ENCODE data around the gene CDC7. TPM values are rescaled to one million over a fixed set of nuclear protein-coding genes. Genes with fewer than 3 reads are reported as not detected.

Gene CDC7
- polyA plus RNA-seq, 1 donor (not counting 4 experiments of a cell fraction or from before 2014, with no cell fraction given) = 8.1 TPM

DNA sequence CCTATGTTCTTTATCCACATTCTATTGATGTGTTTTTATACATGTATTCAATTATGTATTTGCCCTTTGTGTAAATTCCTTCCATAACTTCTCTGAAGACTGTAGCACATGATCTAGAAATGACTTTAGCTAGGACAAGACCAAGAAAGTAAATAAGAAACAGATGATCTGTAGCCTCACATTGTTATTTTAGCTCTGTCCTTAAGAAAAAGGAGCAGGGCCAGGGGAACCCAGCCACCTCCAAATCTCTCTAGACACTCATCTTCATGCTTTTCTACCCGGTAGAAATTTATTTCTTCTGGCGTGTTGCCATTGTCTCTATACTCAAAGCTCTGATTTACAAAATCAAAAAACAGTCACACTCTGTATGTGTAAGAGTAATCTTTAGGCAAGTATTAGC lies 27.1 kb downstream of the CDC7 start:
- dilution Hi-C loops (cut with MboI; ENCODE audit: extremely low pct_ligation_motif_present, low sequenced_read_pairs) = no loop called here
- H3K4me1 ChIP-seq (ENCODE audit: control insufficient read depth, extremely low read depth, insufficient read depth, low read length) = peaks cover 4% of the 10 kb centered on the region
- H3K4me3 ChIP-seq (ENCODE audit: control insufficient read depth in 2 of 3, extremely low read depth in 1 of 3, insufficient read depth in 2 of 3, low read depth in 1 of 3, low read length in 3 of 3) = no peak overlapping the region
- no peaks in the 10 kb centered on the region for H3K9me3 ChIP-seq (ENCODE audit: control insufficient read depth, low read depth, low read length)
- no peaks in the 10 kb centered on the region for H3K27me3 ChIP-seq (ENCODE audit: control insufficient read depth, extremely low read depth, insufficient read depth, low read length)
- H4K20me1 ChIP-seq (ENCODE audit: control insufficient read depth, extremely low read depth, insufficient read depth, low read length) = no peaks in the 10 kb centered on the region
- TF ChIP-seq EZH2 (IDR thresholded peaks at IDR 0.05; ENCODE audit: low read length) = no peak
- TF ChIP-seq, protein P1, sequence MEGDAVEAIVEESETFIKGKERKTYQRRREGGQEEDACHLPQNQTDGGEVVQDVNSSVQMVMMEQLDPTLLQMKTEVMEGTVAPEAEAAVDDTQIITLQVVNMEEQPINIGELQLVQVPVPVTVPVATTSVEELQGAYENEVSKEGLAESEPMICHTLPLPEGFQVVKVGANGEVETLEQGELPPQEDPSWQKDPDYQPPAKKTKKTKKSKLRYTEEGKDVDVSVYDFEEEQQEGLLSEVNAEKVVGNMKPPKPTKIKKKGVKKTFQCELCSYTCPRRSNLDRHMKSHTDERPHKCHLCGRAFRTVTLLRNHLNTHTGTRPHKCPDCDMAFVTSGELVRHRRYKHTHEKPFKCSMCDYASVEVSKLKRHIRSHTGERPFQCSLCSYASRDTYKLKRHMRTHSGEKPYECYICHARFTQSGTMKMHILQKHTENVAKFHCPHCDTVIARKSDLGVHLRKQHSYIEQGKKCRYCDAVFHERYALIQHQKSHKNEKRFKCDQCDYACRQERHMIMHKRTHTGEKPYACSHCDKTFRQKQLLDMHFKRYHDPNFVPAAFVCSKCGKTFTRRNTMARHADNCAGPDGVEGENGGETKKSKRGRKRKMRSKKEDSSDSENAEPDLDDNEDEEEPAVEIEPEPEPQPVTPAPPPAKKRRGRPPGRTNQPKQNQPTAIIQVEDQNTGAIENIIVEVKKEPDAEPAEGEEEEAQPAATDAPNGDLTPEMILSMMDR (optimal IDR thresholded peaks at IDR 0.05 in 1 of 3, IDR thresholded peaks at IDR 0.05 in 1 of 3, conservative IDR thresholded peaks at IDR 0.05 in 1 of 3; ENCODE audit: extremely low read depth in 1 of 3, insufficient read depth in 2 of 3, low read length in 3 of 3) = no peak
- no peak overlapping the region for H3K27ac ChIP-seq (ENCODE audit: control insufficient read depth, insufficient read depth, low read length)
- no peaks in the 10 kb centered on the region for H3K9me1 ChIP-seq (ENCODE audit: control insufficient read depth, extremely low read depth, insufficient read depth, low read length)
- H3K36me3 ChIP-seq (ENCODE audit: control insufficient read depth in 2 of 2, extremely low read depth in 1 of 2, insufficient read depth in 2 of 2, low read length in 2 of 2) = no peaks in the 10 kb centered on the region
- FAIRE-seq = no peak
- H2AFZ ChIP-seq (ENCODE audit: control insufficient read depth, low read length) = no peak overlapping the region
- H3K9ac ChIP-seq (ENCODE audit: control insufficient read depth, extremely low read depth, insufficient read depth, low read length) = no peak overlapping the region
- no peak for DNase-seq (ENCODE audit: low read depth, low spot score)
- H3K4me2 ChIP-seq (ENCODE audit: control insufficient read depth, extremely low read depth, insufficient read depth, low read depth, low read length) = no peak overlapping the region
- H3K79me2 ChIP-seq (ENCODE audit: control insufficient read depth, insufficient read depth, low read length) = no peaks in the 10 kb centered on the region

DNA sequence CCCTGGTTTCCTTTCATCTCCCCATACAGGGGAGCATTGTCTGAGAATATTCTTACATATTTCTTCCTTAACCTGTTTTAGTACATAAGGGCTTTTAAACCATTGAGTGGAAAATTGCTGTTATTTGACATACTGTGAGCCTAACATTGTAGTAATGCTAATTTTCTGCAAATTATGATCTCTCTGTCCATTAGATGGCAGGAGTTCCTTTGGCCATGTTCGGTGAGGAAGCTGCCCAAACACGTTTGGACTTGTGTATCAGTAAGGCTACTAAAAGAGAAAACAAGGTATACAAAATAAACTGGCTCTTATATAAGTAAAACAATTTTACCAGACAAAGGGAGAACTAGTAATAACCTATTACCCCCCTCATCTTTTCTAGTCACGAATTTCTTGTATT lies 29.2 kb downstream of the CDC7 start:
- no peaks in the 10 kb centered on the region for H3K79me2 ChIP-seq (ENCODE audit: control insufficient read depth, insufficient read depth, low read length)
- FAIRE-seq (peak; percentile 75), DNase-seq (ENCODE audit: low read depth, low spot score) (no peak)
- no peaks in the 10 kb centered on the region for H3K9me1 ChIP-seq (ENCODE audit: control insufficient read depth, extremely low read depth, insufficient read depth, low read length)
- H3K4me2 ChIP-seq (ENCODE audit: control insufficient read depth, extremely low read depth, insufficient read depth, low read depth, low read length) = no peak overlapping the region
- no peaks in the 10 kb centered on the region for H3K9me3 ChIP-seq (ENCODE audit: control insufficient read depth, low read depth, low read length)
- H2AFZ ChIP-seq (ENCODE audit: control insufficient read depth, low read length) = peak overlapping the region; percentile 74
- H3K27ac ChIP-seq (ENCODE audit: control insufficient read depth, insufficient read depth, low read length) = no peak overlapping the region
- no peak for TF ChIP-seq EZH2 (IDR thresholded peaks at IDR 0.05; ENCODE audit: low read length)
- TF ChIP-seq, protein P1 (optimal IDR thresholded peaks at IDR 0.05 in 1 of 3, IDR thresholded peaks at IDR 0.05 in 1 of 3, conservative IDR thresholded peaks at IDR 0.05 in 1 of 3; ENCODE audit: extremely low read depth in 1 of 3, insufficient read depth in 2 of 3, low read length in 3 of 3) = peak; percentile 51 to 71 (median 66)
- peaks cover 4% of the 10 kb centered on the region for H3K4me1 ChIP-seq (ENCODE audit: control insufficient read depth, extremely low read depth, insufficient read depth, low read length)
- H3K4me3 ChIP-seq (ENCODE audit: control insufficient read depth in 2 of 3, extremely low read depth in 1 of 3, insufficient read depth in 2 of 3, low read depth in 1 of 3, low read length in 3 of 3) = no peak overlapping the region
- H3K36me3 ChIP-seq (ENCODE audit: control insufficient read depth in 2 of 2, extremely low read depth in 1 of 2, insufficient read depth in 2 of 2, low read length in 2 of 2) = no peaks in the 10 kb centered on the region
- no peaks in the 10 kb centered on the region for H4K20me1 ChIP-seq (ENCODE audit: control insufficient read depth, extremely low read depth, insufficient read depth, low read length)
- dilution Hi-C loops (cut with MboI; ENCODE audit: extremely low pct_ligation_motif_present, low sequenced_read_pairs) = no loop called here
- H3K9ac ChIP-seq (ENCODE audit: control insufficient read depth, extremely low read depth, insufficient read depth, low read length) = no peak overlapping the region
- H3K27me3 ChIP-seq (ENCODE audit: control insufficient read depth, extremely low read depth, insufficient read depth, low read length) = no peaks in the 10 kb centered on the region
